GM12874 (cell line): ENCODE measurements around the gene ZNF267.

Experiments used
- CTCF ChIP-seq: IDR thresholded peaks from 2 replicates; pipeline ENCODE4 v1.5.1; 2011; ENCODE audit warnings: low read depth, mild to moderate bottlenecking, control low read depth, low read length, moderate library complexity; ENCODE audit not compliant: insufficient read depth

The ZNF267 gene

GRCh38 chr16:31875112-31875803, 1.7 kb downstream of the ZNF267 start:
- TF ChIP-seq CTCF, result no peak

- no peak for TF ChIP-seq CTCF
Measured at GRCh38 chr16:31875928-31876547, 2.4 kb downstream of the ZNF267 start.

GRCh38 chr16:31876951-31877828, 3.6 kb downstream of the ZNF267 start:
- TF ChIP-seq CTCF, result no peak

- TF ChIP-seq CTCF, result no peak
Measured at GRCh38 chr16:31877876-31878642, 4.5 kb downstream of the ZNF267 start.

GRCh38 chr16:31879937-31880321, 6.3 kb downstream of the ZNF267 start:
- TF ChIP-seq CTCF, result no peak

- no peak for TF ChIP-seq CTCF
Measured at GRCh38 chr16:31880322-31880979, 6.8 kb downstream of the ZNF267 start.
